DOHH2 (cell line): ENCODE results near the gene SIGLEC11.

Source experiments
- H3F3A ChIP-seq: fragments of 200-600 bp; sonication (generic), shearing (Covaris generic); 2 replicates; pipeline ENCODE4 v1.6.0; 2016; ENCODE audit warnings: antibody characterized with exemption, mild to moderate bottlenecking; ENCODE audit not compliant: control insufficient read depth, insufficient read depth
- H3K27ac ChIP-seq: fragments of 200-600 bp; sonication (generic); 2 replicates; pipeline ENCODE4 v1.5.1; 2014; ENCODE audit warnings: low read depth, mild to moderate bottlenecking, low read length, moderate library complexity
- H3K27me3 ChIP-seq: fragments of 200-600 bp; sonication (generic); 2 replicates; pipeline ENCODE4 v1.6.1; 2014; ENCODE audit warnings: mild to moderate bottlenecking, low read length, mixed read lengths; ENCODE audit not compliant: control insufficient read depth
- H3K36me3 ChIP-seq: fragments of 200-600 bp; sonication (generic); 2 replicates; pipeline ENCODE4 v1.6.1; 2014; ENCODE audit warnings: mild to moderate bottlenecking, low read length, moderate library complexity, mixed read lengths; ENCODE audit not compliant: control insufficient read depth
- H3K4me1 ChIP-seq: fragments of 200-600 bp; sonication (generic); 2 replicates; pipeline ENCODE4 v1.6.1; 2014; ENCODE audit warnings: mild to moderate bottlenecking, low read length, mixed read lengths; ENCODE audit not compliant: control insufficient read depth
- H3K4me2 ChIP-seq: fragments of 200-600 bp; sonication (generic); 2 replicates; pipeline ENCODE4 v1.6.0; 2014; ENCODE audit warnings: mild to moderate bottlenecking, low read length, moderate library complexity
- H3K4me3 ChIP-seq: fragments of 200-600 bp; sonication (generic); 2 replicates; pipeline ENCODE4 v1.5.1; 2014; ENCODE audit warnings: mild to moderate bottlenecking, low read length, mixed read lengths
- H3K79me2 ChIP-seq: fragments of 200-600 bp; sonication (generic); 2 replicates; pipeline ENCODE4 v1.6.1; 2014; ENCODE audit warnings: mild to moderate bottlenecking, low read length, mixed read lengths; ENCODE audit not compliant: control insufficient read depth
- H3K9me2 ChIP-seq: fragments of 200-600 bp; sonication (generic); replicated peaks from 2 replicates; pipeline ENCODE4 v1.6.1; 2014; ENCODE audit warnings: mild to moderate bottlenecking, low read length, mixed read lengths; ENCODE audit not compliant: control insufficient read depth
- H3K9me3 ChIP-seq: fragments of 200-600 bp; sonication (generic); 2 replicates; pipeline ENCODE4 v1.6.1; 2014; ENCODE audit warnings: antibody characterized with exemption, low read length, mixed read lengths; ENCODE audit not compliant: control insufficient read depth, insufficient read depth
- H4K20me1 ChIP-seq: fragments of 200-600 bp; sonication (generic); 2 replicates; pipeline ENCODE4 v1.6.0; 2014; ENCODE audit warnings: low read depth, mild to moderate bottlenecking, antibody characterized with exemption, low read length, moderate library complexity; ENCODE audit not compliant: control insufficient read depth, insufficient read depth
- EZH2phosphoT487 ChIP-seq: fragments of 200-600 bp; sonication (generic); IDR thresholded peaks from 2 replicates; pipeline ENCODE4 v1.6.1; 2017; ENCODE audit warnings: borderline replicate concordance, mild to moderate bottlenecking, antibody characterized with exemption, low read length, moderate library complexity, mixed read lengths
- TF ChIP-seq, protein P1 (sequence below): fragments of 200-600 bp; sonication (generic); IDR thresholded peaks from one replicate; pipeline ENCODE4 v1.5.1; 2014; ENCODE audit warnings: antibody characterized with exemption, mild to moderate bottlenecking, low read depth, low read length; ENCODE audit not compliant: poor library complexity, severe bottlenecking

The SIGLEC11 gene

GRCh38 chr19:49911381-49912145 lies 49.4 kb downstream of the SIGLEC11 start:
- Histone ChIP-seq H3K27ac (peak overlapping the region; percentile 23; the same call in 1 of the 2 replicates), H3K4me3 (no peak overlapping the region), H3F3A (peaks cover 5% of the 10 kb centered on the region), H3K4me1 (peaks cover 71% of the 10 kb centered on the region), H3K4me2 (peak overlapping the region; percentile 21; the same call in 1 of the 2 replicates), H3K9me2 (no peaks in the 10 kb centered on the region), H3K9me3 (no peaks in the 10 kb centered on the region), H3K79me2 (peaks cover 82% of the 10 kb centered on the region), H3K27me3 (no peaks in the 10 kb centered on the region), H3K36me3 (peaks cover 93% of the 10 kb centered on the region), H4K20me1 (peaks cover 31% of the 10 kb centered on the region; the same call in 1 of the 2 replicates)
- TF ChIP-seq, protein P1, sequence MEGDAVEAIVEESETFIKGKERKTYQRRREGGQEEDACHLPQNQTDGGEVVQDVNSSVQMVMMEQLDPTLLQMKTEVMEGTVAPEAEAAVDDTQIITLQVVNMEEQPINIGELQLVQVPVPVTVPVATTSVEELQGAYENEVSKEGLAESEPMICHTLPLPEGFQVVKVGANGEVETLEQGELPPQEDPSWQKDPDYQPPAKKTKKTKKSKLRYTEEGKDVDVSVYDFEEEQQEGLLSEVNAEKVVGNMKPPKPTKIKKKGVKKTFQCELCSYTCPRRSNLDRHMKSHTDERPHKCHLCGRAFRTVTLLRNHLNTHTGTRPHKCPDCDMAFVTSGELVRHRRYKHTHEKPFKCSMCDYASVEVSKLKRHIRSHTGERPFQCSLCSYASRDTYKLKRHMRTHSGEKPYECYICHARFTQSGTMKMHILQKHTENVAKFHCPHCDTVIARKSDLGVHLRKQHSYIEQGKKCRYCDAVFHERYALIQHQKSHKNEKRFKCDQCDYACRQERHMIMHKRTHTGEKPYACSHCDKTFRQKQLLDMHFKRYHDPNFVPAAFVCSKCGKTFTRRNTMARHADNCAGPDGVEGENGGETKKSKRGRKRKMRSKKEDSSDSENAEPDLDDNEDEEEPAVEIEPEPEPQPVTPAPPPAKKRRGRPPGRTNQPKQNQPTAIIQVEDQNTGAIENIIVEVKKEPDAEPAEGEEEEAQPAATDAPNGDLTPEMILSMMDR: no peak
- no peak for TF ChIP-seq EZH2phosphoT487

GRCh38 chr19:49910179-49910578 lies 50.8 kb downstream of the SIGLEC11 start:
- peaks cover 29% of the 10 kb centered on the region; the same call in 1 of the 2 replicates for H4K20me1 ChIP-seq
- H3K36me3 ChIP-seq: peaks cover 90% of the 10 kb centered on the region
- TF ChIP-seq, protein P1: no peak
- no peak for TF ChIP-seq EZH2phosphoT487
- no peaks in the 10 kb centered on the region for H3K9me2 ChIP-seq
- H3K27ac ChIP-seq: no peak overlapping the region
- H3K4me3 ChIP-seq: no peak overlapping the region
- peaks cover 68% of the 10 kb centered on the region for H3K79me2 ChIP-seq
- no peak overlapping the region for H3K4me2 ChIP-seq
- H3K9me3 ChIP-seq: no peaks in the 10 kb centered on the region
- peaks cover 85% of the 10 kb centered on the region for H3K4me1 ChIP-seq
- peaks cover 6% of the 10 kb centered on the region for H3F3A ChIP-seq
- H3K27me3 ChIP-seq: no peaks in the 10 kb centered on the region

- Histone ChIP-seq H3K4me2 (peak overlapping the region; percentile 47; the same call in 1 of the 2 replicates), H4K20me1 (peaks cover 25% of the 10 kb centered on the region; the same call in 1 of the 2 replicates), H3K9me2 (no peaks in the 10 kb centered on the region), H3K9me3 (no peaks in the 10 kb centered on the region), H3K36me3 (peaks cover 79% of the 10 kb centered on the region), H3K4me3 (no peak overlapping the region), H3F3A (peaks cover 16% of the 10 kb centered on the region), H3K4me1 (peaks cover 90% of the 10 kb centered on the region), H3K79me2 (peaks cover 56% of the 10 kb centered on the region), H3K27me3 (no peaks in the 10 kb centered on the region), H3K27ac (no peak overlapping the region)
- no peak for TF ChIP-seq EZH2phosphoT487
Measured at GRCh38 chr19:49908480-49909420, 52.2 kb downstream of the SIGLEC11 start.
